Neural cell (in vitro differentiated cells): ENCODE results near the gene SNPH. TPM values are rescaled to one million over a fixed set of nuclear protein-coding genes. Genes with fewer than 3 reads are reported as not detected.

Source experiments
- H2AFZ ChIP-seq: fragments of 200-600, 300-800 bp; sonication (generic), shearing (Covaris generic); 2 replicates; pipeline ENCODE4 v1.6.0; 2014; ENCODE audit warnings: low read depth, mild to moderate bottlenecking, antibody characterized with exemption, low read length, moderate library complexity
- H3F3A ChIP-seq: fragments of 200-600 bp; shearing (Covaris generic); 2 replicates; pipeline ENCODE4 v1.6.1; 2016; ENCODE audit warnings: mild to moderate bottlenecking, moderate library complexity, mixed read lengths, antibody characterized with exemption, low read length; ENCODE audit not compliant: insufficient read depth, poor library complexity, severe bottlenecking
- H3K27ac ChIP-seq: fragments of 200-600, 300-800 bp; sonication (generic), shearing (Covaris generic); 2 replicates; pipeline ENCODE4 v1.5.1; 2014; ENCODE audit warnings: mild to moderate bottlenecking, low read length, moderate library complexity
- H3K27me3 ChIP-seq: fragments of 300-800, 200-600 bp; sonication (generic), shearing (Covaris generic); 2 replicates; pipeline ENCODE4 v1.6.0; 2014; ENCODE audit warnings: mild to moderate bottlenecking, low read depth, low read length, moderate library complexity; ENCODE audit not compliant: insufficient read depth
- H3K36me3 ChIP-seq: fragments of 300-800, 200-600 bp; sonication (generic), shearing (Covaris generic); 2 replicates; pipeline ENCODE4 v1.5.1; 2014; ENCODE audit warnings: mild to moderate bottlenecking, antibody characterized with exemption, low read length, moderate library complexity; ENCODE audit not compliant: insufficient read depth
- H3K4me2 ChIP-seq: fragments of 300-800, 200-600 bp; sonication (generic), shearing (Covaris generic); 2 replicates; pipeline ENCODE4 v1.6.0; 2014; ENCODE audit warnings: mild to moderate bottlenecking, low read length
- H3K4me3 ChIP-seq: fragments of 300-800, 200-600 bp; sonication (generic), shearing (Covaris generic); 2 replicates; pipeline ENCODE4 v1.5.1; 2014; ENCODE audit warnings: mild to moderate bottlenecking, low read length, moderate library complexity
- H3K79me2 ChIP-seq: fragments of 200-600 bp; shearing (Covaris generic); replicated peaks from 2 replicates; pipeline ENCODE4 v1.6.0; 2014; ENCODE audit warnings: mild to moderate bottlenecking, low read length, moderate library complexity; ENCODE audit not compliant: insufficient read depth
- H3K9ac ChIP-seq: fragments of 300-800, 200-600 bp; sonication (generic), shearing (Covaris generic); 2 replicates; pipeline ENCODE4 v1.6.1; 2016; ENCODE audit warnings: mild to moderate bottlenecking, low read length, mixed read lengths
- H3K9me2 ChIP-seq: fragments of 200-600 bp; shearing (Covaris generic); 2 replicates; pipeline ENCODE4 v1.6.1; 2016; ENCODE audit warnings: mild to moderate bottlenecking, low read length, mixed read lengths; ENCODE audit not compliant: insufficient read depth
- H3K9me3 ChIP-seq: fragments of 200-600, 300-800 bp; sonication (generic), shearing (Covaris generic); 2 replicates; pipeline ENCODE4 v1.6.1; 2016; ENCODE audit warnings: mild to moderate bottlenecking, mixed run types, low read length, moderate library complexity, mixed read lengths
- H4K20me1 ChIP-seq: fragments of 200-600 bp; shearing (Covaris generic); 2 replicates; pipeline ENCODE4 v1.6.1; 2016; ENCODE audit warnings: mild to moderate bottlenecking, mixed run types; ENCODE audit not compliant: insufficient read depth
- CTCF ChIP-seq: fragments of 450-650 bp; IDR thresholded peaks from 2 replicates; pipeline ENCODE4 v1.5.1; 2014; ENCODE audit warnings: antibody characterized with exemption, mild to moderate bottlenecking, moderate library complexity; ENCODE audit not compliant: poor library complexity, severe bottlenecking
- EP300 ChIP-seq: fragments of 450-650 bp; conservative IDR thresholded peaks from 2 replicates; pipeline ENCODE4 v1.6.1; 2014; ENCODE audit warnings: antibody characterized with exemption, mild to moderate bottlenecking, moderate library complexity; ENCODE audit not compliant: poor library complexity, severe bottlenecking
- EZH2 ChIP-seq: fragments of 200-600, 300-800 bp; shearing (Covaris generic), sonication (generic); IDR thresholded peaks from 2 replicates; pipeline ENCODE4 v1.6.1; 2014; ENCODE audit warnings: antibody characterized with exemption, low read length, borderline replicate concordance, mild to moderate bottlenecking; ENCODE audit not compliant: insufficient read depth, poor library complexity, severe bottlenecking
- MXI1 ChIP-seq: fragments of 450-650 bp; conservative IDR thresholded peaks from 2 replicates; pipeline ENCODE4 v1.6.1; 2014; ENCODE audit warnings: antibody characterized with exemption, mild to moderate bottlenecking; ENCODE audit not compliant: poor library complexity, severe bottlenecking
- POLR2AphosphoS5 ChIP-seq: IDR thresholded peaks from 2 replicates; pipeline ENCODE4 v1.6.1; 2012
- RAD21 ChIP-seq: fragments of 450-650 bp; conservative IDR thresholded peaks from 2 replicates; pipeline ENCODE4 v1.6.1; 2014; ENCODE audit warnings: antibody characterized with exemption, mild to moderate bottlenecking, moderate library complexity
- REST ChIP-seq: IDR thresholded peaks from 2 replicates; pipeline ENCODE4 v1.6.1; 2012; ENCODE audit warnings: borderline replicate concordance
- SMC3 ChIP-seq: fragments of 450-650 bp; conservative IDR thresholded peaks from 2 replicates; pipeline ENCODE4 v1.6.1; 2014; ENCODE audit warnings: antibody characterized with exemption, mild to moderate bottlenecking, moderate library complexity; ENCODE audit not compliant: poor library complexity
- polyA plus RNA-seq: library from polyadenylated mRNA; depleted of rRNA; stranded (reverse); fragments of >200 nt; gene quantifications from 2 replicates; pipeline ENCODE4 v1.2.3, GENCODE V29; 2014

Gene SNPH
- polyA plus RNA-seq, 1 donor from 2014 or later: 25.6 TPM

- Histone ChIP-seq H3K4me3 (peak overlapping the region; percentile 93), H3K27ac (peak overlapping the region; percentile 59), H3F3A (no peaks in the 10 kb centered on the region), H4K20me1 (no peaks in the 10 kb centered on the region), H3K36me3 (no peaks in the 10 kb centered on the region), H3K27me3 (no peaks in the 10 kb centered on the region), H3K9me3 (no peaks in the 10 kb centered on the region), H3K9ac (peak overlapping the region; percentile 85), H3K79me2 (no peaks in the 10 kb centered on the region), H2AFZ (peak overlapping the region; percentile 52), H3K4me2 (peak overlapping the region; percentile 34), H3K9me2 (no peaks in the 10 kb centered on the region)
- TF ChIP-seq EZH2: no peak
- no peak for TF ChIP-seq POLR2AphosphoS5
- no peak for TF ChIP-seq CTCF
- no peak for TF ChIP-seq RAD21
- TF ChIP-seq SMC3: no peak
- TF ChIP-seq MXI1: no peak
- no peak for TF ChIP-seq EP300
- TF ChIP-seq REST: no peak
Measured at GRCh38 chr20:1265226-1265915, 723 bp upstream of the SNPH start.

- Histone ChIP-seq H2AFZ (peak overlapping the region; percentile 52), H4K20me1 (no peaks in the 10 kb centered on the region), H3K9me3 (no peaks in the 10 kb centered on the region), H3K79me2 (no peaks in the 10 kb centered on the region), H3K4me2 (peak overlapping the region; percentile 34), H3K36me3 (no peaks in the 10 kb centered on the region), H3K27ac (peak overlapping the region; percentile 59), H3K27me3 (no peaks in the 10 kb centered on the region), H3F3A (no peaks in the 10 kb centered on the region), H3K4me3 (peak overlapping the region; percentile 93), H3K9me2 (no peaks in the 10 kb centered on the region), H3K9ac (peak overlapping the region; percentile 85)
- no peak for TF ChIP-seq CTCF
- TF ChIP-seq EZH2: no peak
- peak; percentile 10 for TF ChIP-seq SMC3
- TF ChIP-seq EP300: no peak
- TF ChIP-seq RAD21: no peak
Measured at GRCh38 chr20:1265916-1266166, 253 bp upstream of the SNPH start.
